ENCODE data around the gene PPP6R2.

Gene PPP6R2

GRCh38 chr22:50306753-50307749, 36.1 kb upstream of the PPP6R2 start, which contains the start of gene PLXNB2:
Gene PLXNB2, minus strand, starts transcription at chr22:50307646. Its CDS starts 17,062 bp downstream, at chr22:50290584.
- H3K27ac ChIP-seq (ENCODE audit: low read depth, low read length): no peak within 1 kb of the TSS
- H3K9ac ChIP-seq (ENCODE audit: low read depth, low read length): peak within 1 kb of the TSS; percentile 78
- no peaks in the 10 kb centered on the region for H3K9me3 ChIP-seq (ENCODE audit: insufficient read depth, low read depth, low read length)
- peaks cover 7% of the 10 kb centered on the region; the same call in 1 of the 2 replicates for H3K27me3 ChIP-seq (ENCODE audit: insufficient read depth, low read length)
- peaks cover 20% of the 10 kb centered on the region; the same call in 1 of the 2 replicates for H3K4me1 ChIP-seq (ENCODE audit: insufficient read depth, low read length)
- 2% methylated on average over 102 of the region's 105 CpGs for WGBS
- H3K4me3 ChIP-seq (ENCODE audit: low read length): peak within 1 kb of the TSS; percentile 74
- no peaks in the 10 kb centered on the region for H3K36me3 ChIP-seq (ENCODE audit: insufficient read depth, low read length)

GRCh38 chr22:50307890-50308596, 35.1 kb upstream of the PPP6R2 start:
- H3K4me1 ChIP-seq (ENCODE audit: insufficient read depth, low read length): peaks cover 20% of the 10 kb centered on the region; the same call in 1 of the 2 replicates
- no peak overlapping the region for H3K27ac ChIP-seq (ENCODE audit: low read depth, low read length)

GRCh38 chr22:50308597-50308935, 34.6 kb upstream of the PPP6R2 start:
- Histone ChIP-seq H3K4me1 (ENCODE audit: insufficient read depth, low read length) (peaks cover 18% of the 10 kb centered on the region; the same call in 1 of the 2 replicates), H3K9ac (ENCODE audit: low read depth, low read length) (no peak overlapping the region), H3K9me3 (ENCODE audit: insufficient read depth, low read depth, low read length) (no peaks in the 10 kb centered on the region), H3K4me3 (ENCODE audit: low read length) (no peak overlapping the region), H3K27me3 (ENCODE audit: insufficient read depth, low read length) (peaks cover 7% of the 10 kb centered on the region; the same call in 1 of the 2 replicates), H3K36me3 (ENCODE audit: insufficient read depth, low read length) (no peaks in the 10 kb centered on the region), H3K27ac (ENCODE audit: low read depth, low read length) (no peak overlapping the region)
- 55% methylated on average over 7 of the region's 7 CpGs for WGBS

More at GRCh38 chr22:50307890-50308596, 35.1 kb upstream of the PPP6R2 start:
- no peak overlapping the region for H3K4me3 ChIP-seq (ENCODE audit: low read length)
- H3K27me3 ChIP-seq (ENCODE audit: insufficient read depth, low read length): peaks cover 7% of the 10 kb centered on the region; the same call in 1 of the 2 replicates
- H3K36me3 ChIP-seq (ENCODE audit: insufficient read depth, low read length): no peaks in the 10 kb centered on the region
- no peaks in the 10 kb centered on the region for H3K9me3 ChIP-seq (ENCODE audit: insufficient read depth, low read depth, low read length)
- H3K9ac ChIP-seq (ENCODE audit: low read depth, low read length): no peak overlapping the region
- WGBS: 78% methylated on average over 19 of the region's 19 CpGs

- Histone ChIP-seq H3K36me3 (ENCODE audit: insufficient read depth, low read length) (no peaks in the 10 kb centered on the region), H3K27me3 (ENCODE audit: insufficient read depth, low read length) (peaks cover 7% of the 10 kb centered on the region; the same call in 1 of the 2 replicates), H3K9me3 (ENCODE audit: insufficient read depth, low read depth, low read length) (no peaks in the 10 kb centered on the region), H3K27ac (ENCODE audit: low read depth, low read length) (0 out of 2 replicates have a peak overlapping the region, but pooled peaks have one; percentile 8), H3K9ac (ENCODE audit: low read depth, low read length) (no peak overlapping the region), H3K4me3 (ENCODE audit: low read length) (no peak overlapping the region), H3K4me1 (ENCODE audit: insufficient read depth, low read length) (peaks cover 15% of the 10 kb centered on the region; the same call in 1 of the 2 replicates)
- WGBS: 81% methylated on average over 9 of the region's 9 CpGs
These were observed 34.0 kb upstream of the PPP6R2 start for GRCh38 chr22:50308986-50309600.

GRCh38 chr22:50309601-50309991, 33.5 kb upstream of the PPP6R2 start:
- WGBS: 77% methylated on average over 7 of the region's 7 CpGs
- no peak overlapping the region for H3K9ac ChIP-seq (ENCODE audit: low read depth, low read length)
- no peaks in the 10 kb centered on the region for H3K9me3 ChIP-seq (ENCODE audit: insufficient read depth, low read depth, low read length)
- H3K4me3 ChIP-seq (ENCODE audit: low read length): no peak overlapping the region
- no peaks in the 10 kb centered on the region for H3K36me3 ChIP-seq (ENCODE audit: insufficient read depth, low read length)
- H3K27ac ChIP-seq (ENCODE audit: low read depth, low read length): no peak overlapping the region
- peaks cover 15% of the 10 kb centered on the region for H3K4me1 ChIP-seq (ENCODE audit: insufficient read depth, low read length)
- H3K27me3 ChIP-seq (ENCODE audit: insufficient read depth, low read length): peaks cover 7% of the 10 kb centered on the region; the same call in 1 of the 2 replicates

GRCh38 chr22:50310031-50310722, 33.0 kb upstream of the PPP6R2 start:
- Histone ChIP-seq H3K27ac (ENCODE audit: low read depth, low read length) (no peak overlapping the region), H3K4me3 (ENCODE audit: low read length) (no peak overlapping the region), H3K9me3 (ENCODE audit: insufficient read depth, low read depth, low read length) (no peaks in the 10 kb centered on the region), H3K27me3 (ENCODE audit: insufficient read depth, low read length) (peaks cover 7% of the 10 kb centered on the region; the same call in 1 of the 2 replicates), H3K4me1 (ENCODE audit: insufficient read depth, low read length) (peaks cover 15% of the 10 kb centered on the region), H3K36me3 (ENCODE audit: insufficient read depth, low read length) (no peaks in the 10 kb centered on the region), H3K9ac (ENCODE audit: low read depth, low read length) (no peak overlapping the region)
- WGBS: 90% methylated on average over 18 of the region's 21 CpGs

DNA sequence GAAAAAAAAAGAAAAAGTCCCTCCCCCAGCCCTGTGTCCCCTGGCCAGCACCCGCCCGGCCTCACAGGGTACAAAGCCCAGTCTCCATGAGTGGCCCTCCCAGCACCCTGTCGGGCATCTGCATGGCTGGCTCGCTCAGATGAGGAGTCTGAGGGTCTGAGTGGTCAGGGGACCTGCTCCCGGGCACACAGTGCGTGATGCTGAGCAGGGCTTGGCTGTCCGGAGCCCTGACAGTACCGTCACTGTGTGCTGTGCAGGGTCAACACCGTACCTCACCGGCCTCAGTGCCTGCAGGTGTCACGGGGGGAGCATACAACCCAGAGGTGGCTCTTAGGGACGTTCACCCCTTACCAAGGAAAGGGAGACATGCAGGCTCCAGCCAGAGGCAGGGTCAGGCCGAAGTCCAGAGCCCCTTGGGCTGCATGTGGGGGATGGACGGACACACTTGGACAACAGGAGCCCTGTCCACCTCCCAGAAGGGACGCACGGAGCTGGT, 32.1 kb upstream of the PPP6R2 start:
- no peaks in the 10 kb centered on the region for H3K9me3 ChIP-seq (ENCODE audit: insufficient read depth, low read depth, low read length)
- 91% methylated on average over 16 of the region's 16 CpGs for WGBS
- H3K36me3 ChIP-seq (ENCODE audit: insufficient read depth, low read length): no peaks in the 10 kb centered on the region
- no peak overlapping the region for H3K9ac ChIP-seq (ENCODE audit: low read depth, low read length)
- H3K27ac ChIP-seq (ENCODE audit: low read depth, low read length): no peak overlapping the region
- peaks cover 7% of the 10 kb centered on the region; the same call in 1 of the 2 replicates for H3K27me3 ChIP-seq (ENCODE audit: insufficient read depth, low read length)
- no peak overlapping the region for H3K4me3 ChIP-seq (ENCODE audit: low read length)
- peaks cover 11% of the 10 kb centered on the region for H3K4me1 ChIP-seq (ENCODE audit: insufficient read depth, low read length)

GRCh38 chr22:50311606-50312351, 31.3 kb upstream of the PPP6R2 start:
- Histone ChIP-seq H3K4me1 (ENCODE audit: insufficient read depth, low read length) (peaks cover 8% of the 10 kb centered on the region), H3K9me3 (ENCODE audit: insufficient read depth, low read depth, low read length) (no peaks in the 10 kb centered on the region), H3K27ac (ENCODE audit: low read depth, low read length) (no peak overlapping the region), H3K4me3 (ENCODE audit: low read length) (no peak overlapping the region), H3K9ac (ENCODE audit: low read depth, low read length) (no peak overlapping the region), H3K36me3 (ENCODE audit: insufficient read depth, low read length) (no peaks in the 10 kb centered on the region), H3K27me3 (ENCODE audit: insufficient read depth, low read length) (peaks cover 2% of the 10 kb centered on the region; the same call in 1 of the 2 replicates)
- 88% methylated on average over 23 of the region's 23 CpGs for WGBS

DNA sequence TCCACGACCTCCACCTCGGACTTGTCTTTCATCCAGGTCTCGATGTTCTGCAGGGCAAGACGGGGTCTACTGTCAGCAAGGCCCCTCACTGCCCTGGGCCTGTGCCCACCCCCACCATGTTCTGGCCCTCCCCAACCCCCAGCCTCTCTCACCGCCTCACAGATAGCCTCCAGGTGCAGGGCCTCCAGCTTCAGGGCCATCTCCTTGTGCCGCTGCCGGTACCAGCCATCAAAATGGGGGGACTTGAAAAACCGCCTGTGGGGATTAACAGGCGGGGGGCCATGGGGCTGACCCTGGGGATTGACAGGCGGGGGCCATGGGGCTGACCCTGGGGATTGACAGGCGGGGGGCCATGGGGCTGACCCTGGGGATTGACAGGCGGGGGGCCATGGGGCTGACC, 30.8 kb upstream of the PPP6R2 start:
- H3K27me3 ChIP-seq (ENCODE audit: insufficient read depth, low read length): no peaks in the 10 kb centered on the region
- H3K9me3 ChIP-seq (ENCODE audit: insufficient read depth, low read depth, low read length): no peaks in the 10 kb centered on the region
- no peak overlapping the region for H3K4me3 ChIP-seq (ENCODE audit: low read length)
- peaks cover 8% of the 10 kb centered on the region for H3K4me1 ChIP-seq (ENCODE audit: insufficient read depth, low read length)
- H3K9ac ChIP-seq (ENCODE audit: low read depth, low read length): no peak overlapping the region
- H3K27ac ChIP-seq (ENCODE audit: low read depth, low read length): no peak overlapping the region
- 93% methylated on average over 11 of the region's 12 CpGs for WGBS
- no peaks in the 10 kb centered on the region for H3K36me3 ChIP-seq (ENCODE audit: insufficient read depth, low read length)

GRCh38 chr22:50313021-50313420, 30.1 kb upstream of the PPP6R2 start:
- H3K4me3 ChIP-seq (ENCODE audit: low read length): no peak overlapping the region
- 86% methylated on average over 7 of the region's 7 CpGs for WGBS
- H3K9ac ChIP-seq (ENCODE audit: low read depth, low read length): no peak overlapping the region
- H3K36me3 ChIP-seq (ENCODE audit: insufficient read depth, low read length): no peaks in the 10 kb centered on the region
- no peaks in the 10 kb centered on the region for H3K9me3 ChIP-seq (ENCODE audit: insufficient read depth, low read depth, low read length)
- H3K4me1 ChIP-seq (ENCODE audit: insufficient read depth, low read length): peaks cover 8% of the 10 kb centered on the region
- no peak overlapping the region for H3K27ac ChIP-seq (ENCODE audit: low read depth, low read length)
- no peaks in the 10 kb centered on the region for H3K27me3 ChIP-seq (ENCODE audit: insufficient read depth, low read length)
